Activated T-cell treated with anti-CD3 and anti-CD28 coated beads for 48 hours (primary cell): Measurements from ENCODE around the gene DNAJB9.

Source experiments
- DNase-seq: peaks from one replicate; pipeline ENCODE4 v3.0.0-alpha.2; 2020; ENCODE audit warnings: low read depth

Gene DNAJB9

DNA sequence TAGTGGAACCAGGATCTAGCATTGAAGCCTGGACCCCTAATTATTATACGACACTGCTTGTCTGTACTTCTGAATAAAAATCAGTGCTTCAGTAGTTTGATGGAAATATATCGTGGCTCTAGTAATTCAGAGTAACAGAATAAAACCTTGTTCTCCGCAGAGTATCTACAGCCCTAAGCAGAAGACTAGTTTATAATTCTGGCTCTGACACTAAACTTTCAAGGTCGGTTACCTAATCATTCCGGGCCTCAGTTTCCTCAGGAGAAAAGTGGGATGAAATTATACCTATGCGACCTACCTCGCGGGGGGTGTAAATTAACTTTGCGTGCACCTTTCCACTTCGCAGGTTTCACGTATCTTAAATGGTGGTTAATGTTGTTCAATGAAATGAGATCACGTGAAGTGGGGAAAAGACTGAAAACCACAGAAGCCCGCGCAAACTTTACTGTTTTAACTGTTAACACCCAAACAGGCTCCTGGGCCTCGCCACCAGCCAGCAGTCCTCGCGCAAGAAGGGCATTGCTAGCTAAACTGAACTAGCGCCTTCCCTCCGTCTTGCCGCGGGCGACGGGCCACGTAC lies 783 bp upstream of the DNAJB9 start:
- no peak for DNase-seq

DNA sequence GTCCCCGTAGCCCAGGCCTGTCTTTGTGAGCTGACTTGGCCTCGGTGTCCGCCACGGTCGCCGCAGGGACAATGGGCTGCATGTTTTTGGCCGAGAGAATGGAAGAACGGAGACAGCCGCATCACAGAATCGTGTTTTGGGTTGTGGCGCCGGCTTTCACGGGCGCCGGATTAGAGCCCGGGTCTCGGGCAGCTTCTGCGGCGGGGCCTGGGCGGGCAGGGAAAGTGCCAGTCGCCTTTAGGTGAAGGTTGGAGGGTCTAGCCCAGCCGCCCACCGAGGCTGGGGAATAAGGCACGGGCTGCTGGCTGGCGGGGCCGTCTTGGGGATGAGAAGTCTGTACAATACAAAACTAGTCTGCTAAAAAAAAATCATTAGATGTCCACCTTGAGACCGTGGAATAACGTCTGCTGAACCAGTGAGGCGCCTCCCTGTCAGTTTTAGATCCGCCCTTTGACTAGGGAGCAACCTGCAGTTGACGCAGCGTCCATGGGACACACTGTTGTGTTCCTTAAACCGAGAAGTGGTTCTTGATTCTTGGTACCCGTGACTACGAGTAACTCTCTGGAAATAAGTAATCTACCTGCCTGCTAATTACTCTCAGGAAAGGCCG lies 577 bp downstream of the DNAJB9 start:
- DNase-seq, result peak; percentile 31

DNA sequence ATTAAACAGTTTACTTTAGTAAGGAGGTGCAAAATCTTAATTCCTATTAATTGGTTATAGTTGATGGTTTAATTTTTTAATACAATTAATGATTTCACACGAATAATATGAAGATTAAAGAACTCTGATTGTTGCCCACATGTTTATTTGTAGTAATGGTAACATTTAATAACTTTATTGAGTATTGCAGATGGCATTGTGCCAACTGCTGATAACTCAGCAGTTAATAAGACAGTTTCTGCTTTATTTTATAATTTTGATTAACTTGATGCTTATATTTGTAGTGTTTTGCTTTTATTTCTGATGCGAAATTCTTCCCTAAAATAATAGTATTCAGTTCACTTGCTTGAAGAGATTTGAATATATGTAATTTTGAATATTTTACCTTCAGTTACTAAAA lies 2.8 kb downstream of the DNAJB9 start:
- DNase-seq, result no peak

DNA sequence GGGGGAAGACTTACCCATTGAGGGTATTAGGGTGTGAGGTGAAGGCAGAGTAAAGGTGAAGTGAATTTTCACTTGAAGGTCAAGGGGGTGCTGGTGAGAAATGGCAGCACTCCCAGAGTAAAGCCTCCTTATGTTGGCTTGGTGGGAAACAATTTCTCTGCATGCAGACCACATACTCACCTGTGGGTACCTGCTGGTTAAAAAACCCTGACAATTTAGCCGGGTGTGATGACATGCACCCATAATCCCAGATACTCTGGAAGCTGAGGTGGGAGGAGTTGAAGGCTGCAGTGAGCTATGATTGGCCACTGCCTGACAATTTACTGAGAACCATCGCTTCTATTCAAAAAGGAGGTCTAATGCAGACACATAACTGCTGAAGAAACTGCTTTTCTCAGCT lies 5.5 kb downstream of the DNAJB9 start:
- no peak for DNase-seq

DNA sequence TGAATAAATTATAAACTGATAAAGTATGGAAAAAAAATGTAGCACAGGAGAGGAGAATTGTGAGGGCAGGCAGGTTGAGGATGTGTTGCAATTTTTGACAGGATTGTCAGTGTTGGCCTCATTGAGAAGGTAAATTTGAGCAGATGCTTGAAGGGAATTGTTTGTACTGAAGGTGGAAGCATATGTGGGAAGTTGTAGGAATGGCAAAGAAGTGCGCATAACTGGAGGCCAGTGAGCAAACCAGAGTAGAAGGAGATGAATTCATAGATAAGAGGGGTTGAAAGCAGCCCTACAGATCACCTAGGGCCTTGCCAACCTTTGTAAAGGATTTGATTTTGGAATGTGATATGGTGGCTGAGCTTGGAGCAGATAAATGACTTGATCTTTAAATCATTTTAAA lies 6.4 kb downstream of the DNAJB9 start:
- no peak for DNase-seq

DNA sequence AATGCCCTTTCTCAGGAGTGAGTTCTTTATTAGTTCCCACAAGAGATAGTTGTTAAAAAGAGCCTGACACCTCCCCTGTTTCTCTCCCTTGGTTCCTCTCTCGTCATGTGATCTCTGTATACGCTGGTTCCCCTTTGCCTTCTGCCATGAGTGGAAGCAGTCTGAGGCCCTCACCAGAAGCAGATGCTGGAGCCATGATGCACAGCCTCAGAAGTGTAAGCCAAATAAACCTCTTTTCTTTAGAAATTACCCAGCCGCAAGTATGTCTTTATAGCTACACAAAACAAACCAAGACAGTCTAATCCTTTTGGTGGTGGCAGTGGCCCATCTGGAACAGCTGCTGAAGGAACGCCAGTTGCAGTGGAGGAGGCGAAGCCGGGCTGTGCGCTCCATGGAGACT lies 9.3 kb downstream of the DNAJB9 start:
- no peak for DNase-seq

DNA sequence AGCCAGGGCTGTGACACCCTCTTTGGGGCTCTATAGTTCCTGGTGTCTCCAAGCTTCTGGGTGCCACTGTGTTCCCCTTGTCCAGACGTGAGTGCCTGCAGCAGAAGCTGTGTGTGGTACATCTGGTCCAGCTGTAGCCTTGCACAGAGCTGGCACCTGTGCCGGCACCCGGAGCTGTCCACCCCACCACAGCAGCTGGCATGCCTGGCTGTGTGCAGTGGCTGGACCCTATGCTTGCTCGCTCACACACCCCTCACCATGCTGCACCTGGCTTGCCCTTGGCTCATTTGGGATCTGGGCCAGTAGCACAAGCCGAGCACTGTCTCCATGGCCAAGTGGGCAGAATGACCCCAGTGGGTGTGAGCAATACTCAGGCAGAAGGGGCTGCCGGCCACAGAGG lies 10.6 kb downstream of the DNAJB9 start:
- no peak for DNase-seq

DNA sequence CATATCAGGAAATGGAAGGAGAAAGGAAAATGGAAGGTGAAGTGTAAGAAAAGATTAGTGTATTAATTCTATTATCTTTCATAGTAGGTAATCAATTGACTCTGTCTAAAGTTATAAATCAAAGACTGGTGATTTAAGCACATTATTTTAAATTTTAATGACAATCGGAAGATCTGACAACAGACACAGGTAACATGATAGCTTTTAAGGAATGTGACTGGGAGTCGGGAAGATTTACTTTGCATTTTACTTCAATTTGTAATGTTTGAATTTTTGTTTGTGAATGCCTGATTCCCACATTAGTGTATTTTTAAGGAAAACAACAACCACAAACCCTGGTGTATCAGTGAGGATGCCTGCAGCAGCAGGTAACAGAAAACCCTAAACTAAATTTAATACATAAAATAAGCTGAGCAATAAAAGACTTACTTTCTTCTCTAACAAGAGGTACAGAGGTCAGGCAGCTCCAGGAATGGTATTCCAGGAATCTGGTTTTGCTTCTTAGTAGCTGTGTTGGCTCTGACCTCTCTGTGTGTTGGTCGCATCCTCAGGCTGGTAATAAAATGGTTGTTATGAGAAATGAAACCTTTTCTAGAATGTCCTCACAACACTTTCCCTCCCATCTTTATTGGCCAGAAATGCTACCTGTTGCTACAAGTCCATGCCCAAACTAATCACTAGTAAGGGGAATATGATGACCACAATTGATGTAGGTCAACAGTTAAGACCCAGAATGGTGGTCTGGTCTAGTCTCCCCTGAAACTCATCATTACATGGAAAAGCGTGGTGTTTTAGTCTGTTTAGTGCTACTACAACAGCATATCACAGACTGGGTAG lies 12.2 kb downstream of the DNAJB9 start:
- no peak for DNase-seq

DNA sequence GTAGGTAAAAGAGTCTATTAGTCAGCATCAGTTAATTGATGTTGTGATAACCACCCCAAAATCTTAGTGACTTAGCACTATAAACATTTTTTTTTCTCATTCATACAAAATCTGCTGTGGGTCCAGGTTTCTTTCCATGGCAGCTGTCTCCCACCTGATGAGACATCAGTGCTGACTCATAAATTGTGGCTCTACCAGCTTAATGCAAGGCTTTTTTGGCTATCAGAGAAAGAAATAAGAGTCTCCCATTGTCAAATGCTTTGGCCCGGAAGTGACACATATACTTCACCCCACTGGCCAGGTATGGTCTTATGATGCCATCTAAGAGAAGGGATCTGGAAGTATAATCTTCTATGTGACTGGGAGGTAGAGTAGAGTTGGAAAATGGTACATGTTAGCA lies 14.5 kb downstream of the DNAJB9 start:
- no peak for DNase-seq

DNA sequence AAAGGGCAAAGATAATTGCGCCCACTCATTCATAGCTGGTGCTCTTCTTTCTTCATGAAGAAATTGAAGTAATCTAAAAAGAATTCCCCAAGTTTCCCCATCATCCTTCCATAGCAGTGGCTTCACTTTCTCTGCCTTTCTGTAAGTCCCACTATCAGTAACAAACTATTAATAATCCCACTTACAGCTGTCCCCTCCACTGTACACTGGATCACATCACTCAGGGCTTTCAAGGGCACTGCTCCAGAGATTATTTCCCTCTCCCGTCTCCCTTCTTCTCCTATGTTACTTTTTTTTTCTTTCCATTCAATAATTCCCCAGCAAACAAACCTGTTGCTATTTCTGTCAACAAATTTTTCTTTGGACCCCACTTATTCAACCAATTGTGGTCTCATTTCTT lies 16.2 kb downstream of the DNAJB9 start:
- no peak for DNase-seq

DNA sequence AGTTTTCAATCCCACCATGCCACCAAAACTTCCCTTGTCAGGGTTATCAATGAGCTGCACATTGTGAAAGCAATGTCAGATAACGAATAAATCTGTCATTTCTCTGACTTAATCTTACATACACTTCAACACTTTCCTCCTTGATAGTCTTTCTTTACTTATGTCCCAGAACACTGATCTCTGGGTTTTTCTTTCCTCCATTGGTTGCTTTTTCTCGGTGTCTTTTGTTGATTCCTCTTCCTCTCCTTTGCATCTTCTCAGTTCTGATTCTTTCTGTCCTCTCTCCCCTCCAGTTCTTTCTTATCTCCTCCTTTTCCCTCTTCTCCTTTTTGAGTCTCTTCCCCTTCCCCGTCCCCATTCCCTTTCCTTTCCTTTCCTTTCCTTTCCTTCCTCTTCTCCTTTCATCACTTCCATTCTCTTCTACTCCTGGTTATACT lies 16.6 kb downstream of the DNAJB9 start:
- DNase-seq, result no peak

DNA sequence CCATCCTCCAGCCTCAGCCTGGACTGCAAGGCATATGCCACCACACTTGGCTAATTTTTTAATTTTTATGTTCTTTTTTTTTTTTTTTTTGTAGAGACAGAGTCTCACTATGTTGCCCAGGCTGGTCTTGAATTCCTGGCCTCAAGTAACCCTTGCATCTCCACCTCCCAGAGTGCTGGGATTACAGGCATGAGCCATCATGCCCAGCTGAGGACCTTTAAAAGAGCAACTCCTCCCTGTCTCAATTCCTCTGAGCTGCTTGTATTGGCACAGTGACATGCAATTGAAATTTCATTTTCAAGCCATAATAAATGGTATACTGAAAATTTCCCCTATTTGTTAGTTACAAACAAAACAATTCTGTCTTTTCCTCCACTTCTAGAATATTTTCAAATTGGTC lies 19.5 kb downstream of the DNAJB9 start:
- DNase-seq, result no peak

DNA sequence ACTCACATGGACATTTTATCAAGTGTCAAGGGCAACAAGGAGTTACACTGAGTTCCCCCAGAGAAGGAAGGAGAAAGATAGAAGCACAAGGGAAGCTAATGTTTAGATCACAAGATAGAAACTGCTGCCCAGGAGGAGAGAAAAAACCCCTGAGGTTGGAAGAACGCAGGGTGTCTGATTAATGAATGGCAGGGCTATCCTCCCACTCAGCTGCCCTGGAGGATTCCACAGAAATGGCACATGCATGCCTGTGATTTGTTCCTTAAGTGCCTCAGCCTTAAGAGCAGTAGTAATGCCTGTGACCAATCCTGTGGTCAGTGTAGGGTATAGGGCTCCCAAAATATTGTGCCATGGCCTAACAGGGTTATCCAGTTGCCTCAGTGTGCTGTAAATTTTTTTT lies 20.2 kb downstream of the DNAJB9 start:
- no peak for DNase-seq

DNA sequence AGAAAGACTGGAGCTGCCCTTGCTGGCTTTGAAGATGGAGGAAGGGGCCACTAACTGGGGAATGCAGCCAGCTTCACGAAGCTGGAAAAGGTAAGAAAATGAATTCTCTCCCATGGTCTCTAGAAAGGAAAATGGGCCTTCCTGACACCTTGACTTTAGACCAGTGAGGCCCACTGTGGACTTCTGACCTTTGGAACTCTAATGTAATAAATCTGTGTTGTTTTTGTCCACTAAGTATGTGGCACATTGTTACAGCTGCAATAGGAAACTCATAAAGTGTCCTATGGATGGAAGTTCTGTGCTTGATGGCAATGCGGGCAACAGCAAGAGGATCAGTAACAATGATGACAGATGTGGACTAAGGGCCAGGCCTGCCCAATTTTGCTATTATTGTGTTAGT lies 20.9 kb downstream of the DNAJB9 start:
- no peak for DNase-seq

DNA sequence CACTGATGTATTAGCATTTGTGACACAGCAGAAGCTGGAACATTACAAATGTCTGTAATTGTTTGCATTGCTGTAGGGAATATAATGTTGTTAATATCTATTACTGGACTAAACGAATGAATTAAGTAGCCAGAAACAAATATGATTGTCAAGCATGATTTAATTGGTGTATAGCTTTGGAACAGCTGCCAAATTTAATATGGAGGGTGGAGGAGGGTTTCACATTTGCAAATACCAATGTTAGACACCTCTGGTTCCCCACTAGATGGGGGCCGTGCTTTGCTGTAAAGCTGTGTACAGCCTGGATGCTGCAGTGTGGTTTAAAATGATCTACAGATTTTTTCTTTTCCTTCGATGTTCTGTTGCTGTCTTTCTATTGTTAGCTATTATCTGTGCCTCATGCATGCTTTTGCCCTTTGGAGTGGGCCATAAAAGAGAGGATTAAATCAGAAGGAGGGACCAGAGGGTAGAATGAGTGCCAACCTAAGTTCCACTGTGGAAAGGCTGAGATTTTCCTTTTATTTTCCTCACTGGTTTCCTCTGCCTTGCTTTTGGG lies 23.1 kb downstream of the DNAJB9 start:
- no peak for DNase-seq

DNA sequence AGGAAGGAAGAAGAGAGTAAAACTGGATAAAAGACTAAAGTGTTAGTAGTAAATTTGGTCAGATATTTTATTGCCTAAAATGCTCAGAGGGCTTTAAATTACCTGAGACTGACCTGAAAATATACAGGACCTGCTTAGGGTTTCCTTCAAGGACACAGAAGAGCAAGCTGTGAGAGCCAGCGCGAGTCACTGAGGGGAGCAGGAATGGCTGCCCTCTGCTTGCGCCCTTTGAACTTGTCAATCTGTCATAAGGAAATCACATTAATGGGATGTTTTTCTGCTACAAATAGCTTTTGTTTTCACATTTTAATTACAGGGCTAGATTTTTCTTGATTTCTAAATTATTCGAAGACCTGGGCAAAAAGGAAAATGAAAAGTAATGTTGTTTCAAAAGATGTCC lies 26.9 kb downstream of the DNAJB9 start:
- no peak for DNase-seq

DNA sequence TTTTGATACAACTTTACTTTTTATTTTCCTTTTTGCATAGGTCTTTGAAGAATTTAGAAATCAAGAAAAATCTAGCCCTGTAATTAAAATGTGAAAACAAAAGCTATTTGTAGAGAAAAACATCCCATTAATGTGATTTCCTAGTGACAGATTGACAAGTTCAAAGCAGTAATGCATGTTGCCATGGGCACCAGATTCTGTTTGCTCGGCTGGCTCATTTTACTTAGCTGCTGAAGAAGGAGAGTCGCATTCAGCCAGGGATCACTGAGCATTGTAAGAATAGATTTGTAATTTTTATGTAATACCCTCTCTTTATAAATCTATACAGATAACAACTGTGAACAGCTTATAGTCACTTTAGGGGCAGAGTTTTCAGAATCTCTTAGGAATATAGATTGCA lies 28.5 kb downstream of the DNAJB9 start:
- DNase-seq, result no peak

DNA sequence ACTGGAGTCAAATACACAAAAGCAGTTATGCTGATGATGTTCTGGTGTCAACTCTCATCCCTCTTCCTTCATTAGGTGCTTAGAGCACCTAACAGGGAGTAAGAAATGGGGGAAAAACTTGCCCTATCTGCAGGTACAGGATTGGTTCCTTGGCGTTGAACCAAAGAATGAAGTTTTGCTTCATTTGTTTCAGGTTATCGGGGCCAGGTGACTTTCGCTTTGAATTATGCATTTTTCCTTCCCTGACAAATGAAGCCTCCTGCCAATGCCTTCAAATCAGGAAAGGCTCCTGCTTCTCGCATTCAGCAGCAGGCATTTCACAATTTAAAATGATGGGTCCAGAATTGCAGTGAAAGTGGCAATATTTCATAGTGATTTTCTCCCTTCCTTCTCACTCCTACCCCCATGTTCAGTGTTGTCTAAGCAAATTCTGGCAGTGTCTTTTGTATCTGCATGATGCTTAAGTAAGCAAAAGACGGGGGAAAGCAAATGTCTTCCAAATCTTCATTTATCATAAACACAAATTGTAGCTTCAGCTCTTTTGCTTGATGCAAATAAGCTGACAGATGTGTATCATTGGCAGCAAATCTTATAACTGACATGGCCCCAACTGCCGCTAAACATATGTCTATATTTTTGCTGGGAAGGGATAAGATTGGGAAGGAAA lies 29.4 kb downstream of the DNAJB9 start:
- no peak for DNase-seq

DNA sequence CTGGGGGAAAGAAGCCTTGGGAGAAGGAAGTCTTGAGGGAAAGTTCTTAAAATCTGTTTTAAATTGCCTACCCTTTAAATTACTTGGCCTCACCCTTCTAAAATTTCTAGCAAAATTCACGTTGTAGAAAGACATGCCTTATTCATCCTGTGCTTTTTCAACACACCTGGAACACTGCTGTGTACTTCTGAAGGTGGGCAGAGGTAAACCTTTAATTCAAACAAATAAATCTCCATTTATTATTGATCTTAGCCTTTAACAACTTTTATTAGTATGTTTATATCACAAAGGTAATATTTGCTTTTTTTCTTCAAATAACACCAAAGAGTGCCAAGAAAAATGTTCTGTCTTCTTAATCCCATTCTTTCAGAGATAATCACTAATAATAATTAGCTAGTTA lies 30.7 kb downstream of the DNAJB9 start:
- no peak for DNase-seq

DNA sequence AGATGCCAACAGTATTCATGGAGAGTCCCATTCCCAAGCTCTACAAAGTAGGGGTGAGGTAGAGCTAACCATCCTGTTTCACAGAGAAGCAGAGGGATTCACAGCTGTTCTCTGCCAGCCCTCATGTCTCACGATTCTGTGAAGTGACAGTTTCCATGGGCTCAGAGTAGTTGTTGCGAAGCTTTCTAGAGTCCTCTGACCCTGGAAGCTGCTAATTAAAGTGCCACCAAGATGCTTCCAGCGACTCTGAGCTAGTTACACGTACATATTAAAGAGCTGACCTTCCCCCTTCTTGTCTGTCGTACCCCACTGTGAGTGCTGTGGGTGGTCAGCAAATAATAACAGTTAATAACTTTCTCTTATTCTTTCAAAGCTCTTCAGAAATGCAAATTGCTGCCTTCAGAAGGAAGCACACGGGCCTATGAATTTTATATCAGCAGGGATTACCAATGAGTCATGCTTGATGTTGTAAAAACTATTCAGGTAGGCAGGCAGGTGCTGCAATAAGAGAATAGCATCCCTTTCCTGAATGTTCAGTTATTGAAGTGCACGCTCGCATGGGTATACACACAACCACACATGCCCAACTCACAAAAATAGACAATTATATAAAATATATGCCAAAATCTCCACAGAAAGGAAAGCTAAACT lies 34.1 kb downstream of the DNAJB9 start:
- no peak for DNase-seq

DNA sequence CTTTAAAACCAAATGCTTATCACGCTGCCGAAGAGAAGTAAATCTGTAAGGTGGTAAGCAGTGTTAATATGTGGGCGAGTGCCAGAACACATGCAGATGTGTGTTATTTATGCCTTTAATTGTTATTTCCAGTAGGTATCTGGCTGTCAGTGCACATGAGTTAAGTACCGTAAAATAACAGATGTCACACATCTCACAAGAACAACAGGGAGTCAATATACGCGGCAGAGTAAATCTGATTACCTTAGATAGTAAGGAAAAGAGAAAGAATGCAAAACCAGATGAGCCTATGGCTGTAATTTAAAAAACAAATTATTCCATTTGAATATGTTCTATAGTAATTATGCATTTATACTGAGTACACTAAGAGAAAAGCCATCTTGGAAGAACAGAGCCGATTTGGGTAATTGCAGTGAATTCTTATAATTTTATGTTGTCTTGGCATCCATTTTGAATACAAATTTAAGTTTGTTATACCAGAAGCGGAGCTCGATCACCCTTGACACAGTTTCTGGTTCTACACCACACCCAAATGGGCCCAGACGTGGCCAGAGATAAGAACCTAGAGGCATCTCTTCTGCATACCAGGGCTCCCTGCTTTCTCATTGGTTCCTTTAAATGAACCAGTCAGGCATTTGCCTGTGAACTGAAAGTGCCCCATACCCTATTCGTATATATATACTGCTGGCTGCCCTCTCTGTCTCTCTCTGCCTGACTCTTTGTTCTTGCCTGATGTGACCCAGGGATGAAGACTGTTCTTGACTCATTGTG lies 34.8 kb downstream of the DNAJB9 start:
- no peak for DNase-seq
